Dermis microvascular lymphatic vessel endothelial cell (primary cell): Measurements from ENCODE around the gene TACC2. TPM values are rescaled to one million over a fixed set of nuclear protein-coding genes. Genes with fewer than 3 reads are reported as not detected.
"Not testable (repeated sequence)": the region's sequence is repeated elsewhere in the genome, so short reads cannot be mapped to it uniquely, and the experiment has no call there.

ENCODE experiments used
- DNase-seq, 2 donors: peaks; one replicate each; pipeline versions ENCODE4 v3.0.0 to v3.0.0-alpha.2; 2010; ENCODE audit warnings: low read depth in 2 of 2
- total RNA-seq: library from RNA; depleted of rRNA; stranded (reverse); fragments of >200 nt; gene quantifications from 2 replicates; pipeline ENCODE4 v1.2.1, GENCODE V29; 2014

The TACC2 gene
- total RNA-seq, 1 donor from 2014 or later = 3.7 TPM

DNA sequence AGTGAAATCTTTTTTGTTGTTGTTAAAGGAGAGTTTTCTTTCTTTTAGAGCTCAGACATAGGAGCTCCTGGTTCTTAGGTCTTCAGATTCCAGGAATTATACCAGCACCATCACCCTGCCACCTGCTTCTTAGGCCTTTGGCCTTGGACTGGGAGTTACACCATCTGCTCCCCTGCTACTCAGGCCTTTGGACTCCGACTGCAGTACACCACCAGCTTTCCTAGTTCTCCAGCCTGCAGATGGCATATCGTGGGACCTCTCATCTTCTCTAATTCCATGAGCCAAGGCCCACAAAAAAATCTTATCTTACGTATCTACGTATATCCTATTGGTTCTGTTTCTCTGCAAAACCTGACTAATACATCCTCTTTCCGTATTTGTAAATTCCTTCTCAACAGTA, 5.1 kb upstream of the TACC2 start:
- DNase-seq = no peak

GRCh38 chr10:121984463-121984862, 4.5 kb upstream of the TACC2 start:
- DNase-seq = no peak

DNA sequence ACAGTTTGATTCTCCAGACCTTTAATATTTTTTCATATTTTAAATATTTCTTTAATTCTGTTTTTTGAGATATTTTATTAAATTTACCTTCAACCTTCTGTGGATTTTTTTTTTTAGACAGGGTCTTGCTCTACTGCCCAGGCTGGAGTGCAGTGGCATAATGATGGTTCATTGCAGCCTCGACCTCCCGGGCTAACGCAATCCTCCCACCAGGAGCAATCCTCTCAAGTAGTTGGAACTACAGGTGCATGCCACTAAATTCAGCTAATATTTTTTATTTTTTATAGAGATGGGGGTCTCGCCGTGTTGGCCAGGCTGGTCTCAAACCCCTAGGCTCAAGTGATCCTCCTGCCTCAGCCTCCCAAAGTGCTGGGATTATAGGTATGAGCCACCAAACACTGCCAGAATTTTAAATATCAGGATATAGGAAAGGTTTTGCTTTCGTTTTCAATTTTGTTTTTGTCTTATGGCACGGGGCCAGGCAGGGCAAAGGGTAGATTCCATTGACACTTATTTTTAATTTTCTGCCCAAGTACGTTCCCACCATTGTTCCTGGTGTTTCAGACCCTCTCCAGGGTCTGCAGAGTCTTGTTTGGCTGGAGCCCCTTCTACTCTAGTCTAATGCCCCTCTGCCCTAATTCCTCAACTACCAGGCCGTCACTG, 1.2 kb downstream of the TACC2 start:
- DNase-seq = peak; percentile 3 to 7

DNA sequence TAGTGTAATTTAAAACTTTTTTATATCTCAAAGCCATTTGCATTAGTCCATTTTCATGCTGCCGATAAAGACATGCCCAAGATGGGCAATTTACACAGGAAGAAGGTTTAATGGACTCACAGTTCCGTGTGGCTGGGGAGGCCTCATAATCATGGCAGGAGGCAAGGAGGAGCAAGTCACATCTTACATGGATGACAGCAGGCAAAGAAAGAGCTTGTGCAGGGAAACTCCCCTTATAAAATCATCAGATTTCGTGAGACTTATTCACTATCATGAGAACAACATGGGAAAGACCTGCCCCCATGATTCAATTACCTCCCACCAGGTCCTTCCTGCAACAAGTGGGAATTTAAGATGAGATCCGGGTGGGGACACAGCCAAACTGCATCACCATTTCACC, 2.8 kb downstream of the TACC2 start:
- not testable (repeated sequence) for DNase-seq

DNA sequence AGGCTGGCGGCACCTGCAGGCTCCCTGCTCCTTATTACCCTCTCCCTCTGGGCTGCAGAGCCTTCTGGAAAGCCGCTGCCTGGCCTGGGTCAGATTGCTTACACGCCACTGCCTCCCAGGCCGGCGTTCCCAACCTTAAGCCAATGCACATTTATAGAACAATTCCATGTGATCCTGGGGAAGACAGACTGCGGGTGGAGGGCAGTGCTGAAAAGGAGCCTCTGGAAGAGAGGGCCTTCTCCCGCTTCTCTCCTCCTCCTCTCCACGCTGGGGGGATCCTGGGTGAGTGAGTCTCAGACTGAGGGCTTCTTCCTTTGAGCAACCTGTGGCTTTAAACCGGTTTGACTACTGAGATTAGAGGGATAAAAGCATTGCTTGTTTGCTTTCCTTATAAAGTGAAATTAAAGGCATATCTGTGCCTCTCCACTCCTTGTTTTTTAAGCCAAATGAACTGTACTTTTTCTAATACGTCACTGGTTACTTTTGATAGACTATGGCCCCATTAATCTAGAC, 5.5 kb downstream of the TACC2 start:
- no peak for DNase-seq

GRCh38 chr10:121998462-121998861, 9.5 kb downstream of the TACC2 start:
- DNase-seq = no peak

GRCh38 chr10:121999301-121999700, 10.3 kb downstream of the TACC2 start:
- DNase-seq = no peak

DNA sequence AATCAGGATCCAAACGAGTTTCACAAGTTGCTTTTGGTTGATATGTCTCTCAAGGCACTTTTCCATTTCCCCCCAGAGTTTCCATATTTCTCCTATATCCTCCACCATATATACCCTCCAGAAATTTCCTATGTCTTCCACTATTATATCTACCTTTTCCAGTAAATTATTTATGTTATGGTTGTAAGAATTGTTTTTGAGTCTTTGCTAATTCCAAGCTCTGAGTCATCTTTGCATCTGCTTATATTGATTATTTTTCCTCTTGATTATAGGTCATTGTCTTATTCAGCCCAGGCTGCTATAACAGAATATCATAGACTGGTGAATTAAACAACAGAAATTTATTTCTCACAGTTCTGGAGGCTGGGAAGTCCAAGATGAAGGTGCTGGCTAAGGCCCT, 12.7 kb downstream of the TACC2 start:
- no peak for DNase-seq

- DNase-seq = no peak
Measured at GRCh38 chr10:122007415-122007814, 18.5 kb downstream of the TACC2 start.

- DNase-seq = no peak
Measured at GRCh38 chr10:122010405-122011050, 21.6 kb downstream of the TACC2 start.

DNA sequence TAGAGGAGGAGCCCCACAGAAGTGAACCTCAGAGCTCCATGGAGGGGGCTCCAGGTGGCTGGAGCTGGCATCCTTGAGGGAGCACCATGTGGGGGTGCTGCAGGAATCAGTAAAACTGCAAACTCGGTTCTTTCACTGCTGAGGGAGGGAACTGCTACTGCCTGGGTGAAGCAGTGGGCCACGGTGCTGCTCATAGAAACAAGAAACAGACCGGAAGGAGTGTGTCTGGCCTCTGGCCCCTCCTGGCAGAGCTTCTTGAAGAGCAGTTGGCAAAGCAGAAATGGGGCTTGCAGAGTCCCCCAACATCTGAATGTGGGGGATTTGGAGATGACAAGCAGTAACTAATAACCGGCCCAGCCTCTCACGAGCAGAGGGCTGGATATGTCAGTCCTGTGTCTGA, 23.8 kb downstream of the TACC2 start:
- no peak for DNase-seq

DNA sequence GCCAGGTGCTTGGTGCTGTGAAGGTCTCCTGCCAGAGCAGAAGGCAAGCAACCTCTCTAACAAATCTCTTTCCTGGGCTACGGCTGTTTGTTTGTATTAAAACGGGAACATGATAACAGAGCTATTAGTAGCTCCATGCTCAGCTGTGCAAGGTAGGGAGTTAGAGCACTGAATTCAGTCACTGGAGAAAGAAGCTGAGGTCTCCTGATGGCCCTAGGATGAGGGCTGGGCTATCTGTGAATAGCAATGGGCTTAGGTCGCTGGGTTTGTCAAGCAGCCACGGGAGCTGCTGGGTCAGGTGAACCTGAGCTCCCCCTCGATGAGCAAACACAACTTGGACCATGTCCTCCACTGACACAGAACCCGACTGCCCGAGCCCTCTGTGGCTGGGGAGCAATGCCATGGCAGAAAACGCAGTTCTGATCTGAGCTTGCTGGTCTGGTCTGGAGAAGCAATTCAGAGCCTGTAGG, 24.4 kb downstream of the TACC2 start:
- no peak for DNase-seq

DNA sequence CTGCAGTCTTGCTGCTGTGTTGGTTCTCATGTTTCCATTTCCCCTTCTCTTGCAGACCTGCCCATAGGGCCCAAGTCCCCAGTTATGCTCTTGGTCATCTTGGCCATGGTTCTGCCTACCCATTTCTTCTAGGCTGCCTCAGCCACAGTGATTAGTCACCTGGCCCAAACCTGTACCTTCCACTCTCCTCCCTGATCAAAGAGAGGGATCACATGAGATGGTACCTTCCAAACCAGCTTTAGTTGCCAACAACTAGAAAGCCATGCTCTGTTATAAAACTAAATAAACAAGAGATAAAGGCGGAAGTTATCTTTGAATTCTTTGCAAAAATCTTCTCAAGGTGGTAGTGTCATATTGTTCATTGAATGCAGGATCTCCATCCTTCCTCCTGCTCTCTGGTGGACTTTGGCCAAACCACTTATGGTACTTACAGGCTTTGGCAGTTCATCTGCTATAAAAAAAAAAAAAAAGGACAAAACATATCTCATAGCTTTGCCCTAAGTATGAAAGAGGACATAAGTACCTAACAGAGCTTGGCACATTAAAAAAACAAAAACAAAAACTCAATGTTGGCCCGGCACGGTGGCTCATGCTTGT, 25.8 kb downstream of the TACC2 start:
- DNase-seq = no peak

- not testable (repeated sequence) for DNase-seq
Measured at GRCh38 chr10:122017926-122018325, 29.0 kb downstream of the TACC2 start.

DNA sequence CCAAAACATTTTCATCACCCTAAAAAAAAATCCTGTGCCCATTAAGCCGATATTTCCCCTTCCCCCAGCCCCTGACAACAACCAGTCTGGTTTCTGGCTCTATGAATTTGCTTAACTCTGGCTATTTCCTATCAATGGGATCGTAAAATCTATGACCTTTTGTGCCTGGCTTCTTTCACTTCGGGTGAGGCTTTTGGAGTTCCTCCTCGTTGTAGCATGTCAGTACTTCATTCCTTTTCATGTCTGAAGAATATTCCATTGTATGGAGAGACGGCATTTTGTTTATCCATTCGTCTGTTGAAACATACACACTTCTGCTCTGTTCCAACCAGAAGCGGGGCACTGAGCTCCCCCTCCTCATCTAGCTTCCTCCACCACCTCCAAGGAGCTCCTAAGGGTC, 29.5 kb downstream of the TACC2 start:
- DNase-seq = no peak

GRCh38 chr10:122018951-122019413, 30.0 kb downstream of the TACC2 start:
- DNase-seq = no peak

- no peak for DNase-seq
Measured at GRCh38 chr10:122019414-122019975, 30.5 kb downstream of the TACC2 start.

DNA sequence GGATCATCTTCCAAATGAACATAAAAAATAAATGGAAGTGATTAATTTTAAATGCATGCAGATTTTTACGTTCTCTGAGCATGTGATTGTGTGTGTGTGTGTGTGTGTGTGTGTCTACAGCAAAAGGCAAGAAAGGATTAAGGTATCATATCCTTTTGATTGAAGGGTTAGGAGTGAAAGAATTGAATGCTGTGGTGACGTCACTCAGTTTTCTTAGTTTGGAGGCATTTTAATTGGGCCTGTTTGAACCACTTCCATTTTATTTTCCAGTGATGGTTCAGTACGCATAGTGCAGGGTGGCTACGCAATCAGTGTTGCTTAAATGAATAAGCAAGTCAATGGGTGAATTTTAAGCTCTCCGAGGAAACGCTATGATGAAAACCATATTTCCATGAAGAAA, 31.3 kb downstream of the TACC2 start:
- no peak for DNase-seq

DNA sequence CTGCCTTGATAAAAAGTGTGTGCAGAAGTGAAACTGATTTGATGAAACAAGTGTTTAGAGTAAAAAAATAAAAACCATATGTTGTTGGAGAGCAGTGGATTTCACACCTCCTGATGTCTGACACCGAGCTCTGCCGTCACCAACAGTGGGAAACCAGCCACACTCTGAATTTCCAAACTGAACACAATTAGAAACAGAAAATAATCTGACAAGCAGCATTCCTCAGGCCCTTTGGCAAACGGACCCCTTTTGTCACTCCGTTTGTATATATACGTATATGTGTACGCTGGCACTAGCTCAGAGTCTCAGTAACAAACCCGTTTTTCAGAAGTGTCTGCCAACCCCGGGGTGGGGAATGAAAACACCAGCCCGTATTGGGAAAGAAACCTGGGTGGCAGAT, 32.4 kb downstream of the TACC2 start:
- DNase-seq = no peak

- DNase-seq = no peak
Measured at GRCh38 chr10:122021828-122022227, 32.9 kb downstream of the TACC2 start.

DNA sequence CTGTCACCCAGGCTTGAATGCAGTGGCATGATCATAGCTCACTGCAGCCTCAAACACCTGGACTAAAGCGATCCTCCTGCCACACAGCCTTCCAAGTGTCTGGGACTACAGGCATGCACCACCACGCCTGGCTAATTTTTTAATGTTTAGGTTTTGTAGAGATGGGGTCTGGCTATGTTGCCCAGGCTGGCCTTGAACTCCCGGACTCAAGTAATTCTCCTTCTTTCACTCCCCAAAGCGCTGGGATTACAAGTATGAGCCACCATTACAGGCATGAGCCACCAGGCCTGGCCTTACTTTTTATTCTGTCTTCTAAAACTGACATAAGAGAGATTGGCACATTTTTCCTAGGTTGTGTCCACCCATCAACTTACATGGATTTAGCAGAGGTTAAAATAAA, 33.3 kb downstream of the TACC2 start:
- DNase-seq = no peak

GRCh38 chr10:122023257-122023656, 34.3 kb downstream of the TACC2 start:
- DNase-seq = not testable (repeated sequence)
